ENCODE measurements around the gene TTLL12.

Gene TTLL12

GRCh38 chr22:43126501-43127165, 60.3 kb downstream of the TTLL12 start:
- H3K4me3 ChIP-seq (IDR thresholded peaks at IDR 0.05; ENCODE audit: insufficient read depth, low read depth, low read length): no peak overlapping the region
- no peak overlapping the region for H2AFZ ChIP-seq (ENCODE audit: low read depth)
- peaks cover 41% of the 10 kb centered on the region for H3K4me1 ChIP-seq (ENCODE audit: low read depth, poor library complexity, severe bottlenecking)
- no peaks in the 10 kb centered on the region for H3K27me3 ChIP-seq (ENCODE audit: insufficient read depth, low read depth)
- no peak overlapping the region for H3K9ac ChIP-seq
- no peak overlapping the region for H3K4me2 ChIP-seq
- H3K36me3 ChIP-seq (ENCODE audit: insufficient read depth): no peaks in the 10 kb centered on the region
- no peak for TF ChIP-seq CTCF (conservative IDR thresholded peaks at IDR 0.05; ENCODE audit: low read depth, low read length)
- H3K79me2 ChIP-seq (ENCODE audit: insufficient read depth, low read depth): no peaks in the 10 kb centered on the region
- no peaks in the 10 kb centered on the region for H4K20me1 ChIP-seq (ENCODE audit: insufficient read depth)
- no peak overlapping the region for H3K27ac ChIP-seq

- Histone ChIP-seq H4K20me1 (ENCODE audit: insufficient read depth) (no peaks in the 10 kb centered on the region), H3K36me3 (ENCODE audit: insufficient read depth) (no peaks in the 10 kb centered on the region), H3K27ac (no peak overlapping the region), H3K9ac (no peak overlapping the region), H2AFZ (ENCODE audit: low read depth) (no peak overlapping the region), H3K27me3 (ENCODE audit: insufficient read depth, low read depth) (no peaks in the 10 kb centered on the region), H3K79me2 (ENCODE audit: insufficient read depth, low read depth) (no peaks in the 10 kb centered on the region), H3K4me1 (ENCODE audit: low read depth, poor library complexity, severe bottlenecking) (no peaks in the 10 kb centered on the region), H3K4me3 (IDR thresholded peaks at IDR 0.05; ENCODE audit: insufficient read depth, low read depth, low read length) (no peak overlapping the region), H3K4me2 (no peak overlapping the region)
- no peak for TF ChIP-seq CTCF (conservative IDR thresholded peaks at IDR 0.05; ENCODE audit: low read depth, low read length)
Measured at GRCh38 chr22:43118953-43119458, 67.9 kb downstream of the TTLL12 start.

- Histone ChIP-seq H2AFZ (ENCODE audit: low read depth) (no peak overlapping the region), H3K9ac (no peak overlapping the region), H3K4me1 (ENCODE audit: low read depth, poor library complexity, severe bottlenecking) (no peaks in the 10 kb centered on the region), H3K4me3 (IDR thresholded peaks at IDR 0.05; ENCODE audit: insufficient read depth, low read depth, low read length) (no peak overlapping the region), H3K4me2 (no peak overlapping the region), H3K27me3 (ENCODE audit: insufficient read depth, low read depth) (no peaks in the 10 kb centered on the region), H3K27ac (no peak overlapping the region), H3K79me2 (ENCODE audit: insufficient read depth, low read depth) (no peaks in the 10 kb centered on the region), H3K36me3 (ENCODE audit: insufficient read depth) (no peaks in the 10 kb centered on the region), H4K20me1 (ENCODE audit: insufficient read depth) (no peaks in the 10 kb centered on the region)
- no peak for TF ChIP-seq CTCF (conservative IDR thresholded peaks at IDR 0.05; ENCODE audit: low read depth, low read length)
Measured at GRCh38 chr22:43118024-43118849, 68.7 kb downstream of the TTLL12 start.

- H4K20me1 ChIP-seq (ENCODE audit: insufficient read depth): no peaks in the 10 kb centered on the region
- H3K79me2 ChIP-seq (ENCODE audit: insufficient read depth, low read depth): no peaks in the 10 kb centered on the region
- H3K4me2 ChIP-seq: no peak overlapping the region
- H3K27ac ChIP-seq: no peak overlapping the region
- H3K27me3 ChIP-seq (ENCODE audit: insufficient read depth, low read depth): peaks cover under 1% of the 10 kb centered on the region; the same call in 1 of the 2 replicates
- H2AFZ ChIP-seq (ENCODE audit: low read depth): no peak overlapping the region
- no peaks in the 10 kb centered on the region for H3K4me1 ChIP-seq (ENCODE audit: low read depth, poor library complexity, severe bottlenecking)
- H3K36me3 ChIP-seq (ENCODE audit: insufficient read depth): no peaks in the 10 kb centered on the region
- H3K9ac ChIP-seq: no peak overlapping the region
- no peak for TF ChIP-seq CTCF (conservative IDR thresholded peaks at IDR 0.05; ENCODE audit: low read depth, low read length)
- H3K4me3 ChIP-seq (IDR thresholded peaks at IDR 0.05; ENCODE audit: insufficient read depth, low read depth, low read length): no peak overlapping the region
Measured at GRCh38 chr22:43116932-43117331, 70.0 kb downstream of the TTLL12 start.

All from KMS-11 (cell line).